Gastrocnemius medialis (tissue), 4 donors: ENCODE measurements around the gene PLXNC1. TPM values are rescaled to one million over a fixed set of nuclear protein-coding genes. Genes with fewer than 3 reads are reported as not detected.

Source experiments
- ATAC-seq, 2 donors: fragments of 150-250 bp; one replicate each; pipeline ENCODE4 v1.9.1; 2016
- DNase-seq, 2 donors: peaks; one replicate each; pipeline ENCODE4 v3.0.0-alpha.2; 2019
- H3K27ac ChIP-seq, 4 donors: fragments of 200-600 bp; sonication (generic); 1 replicate in 1 of 4; 2 replicates in 3 of 4; pipeline ENCODE4 v1.5.1; 2016 to 2018; ENCODE audit warnings: mild to moderate bottlenecking in 2 of 4, moderate library complexity in 1 of 4
- H3K27me3 ChIP-seq, 3 donors: fragments of 200-600 bp; sonication (generic) in 2 of 3; 1 replicate in 1 of 3; 2 replicates in 2 of 3; pipeline versions ENCODE4 v1.5.1 to v1.6.0; 2016 to 2019; ENCODE audit warnings: mild to moderate bottlenecking in 1 of 3, moderate library complexity in 1 of 3
- H3K36me3 ChIP-seq, 2 donors: fragments of 200-600 bp; sonication (generic) in 1 of 2; one replicate each; pipeline ENCODE4 v1.5.1; 2017 to 2018
- H3K4me1 ChIP-seq, 2 donors: fragments of 200-600 bp; sonication (generic) in 1 of 2; one replicate each; pipeline ENCODE4 v1.5.1; 2016 to 2017; ENCODE audit warnings: mild to moderate bottlenecking in 2 of 2
- H3K4me3 ChIP-seq, 4 donors: fragments of 200-600 bp; sonication (generic) in 3 of 4; 1 replicate in 1 of 4; 2 replicates in 3 of 4; pipeline ENCODE4 v1.5.1; 2016 to 2019; ENCODE audit warnings: mild to moderate bottlenecking in 2 of 4
- H3K9me3 ChIP-seq, 3 donors: fragments of 200-600 bp; sonication (generic) in 2 of 3; 1 replicate in 1 of 3; 2 replicates in 2 of 3; pipeline ENCODE4 v1.5.1; 2016 to 2019
- POLR2A ChIP-seq, 2 donors: fragments of 450-650 bp; IDR thresholded peaks; one replicate each; pipeline ENCODE4 v1.6.1; 2017; ENCODE audit warnings: antibody characterized with exemption in 2 of 2, mild to moderate bottlenecking in 2 of 2, moderate library complexity in 2 of 2
- in situ Hi-C, 4 donors: fragments of 200-750 bp; cut with MboI; loops; one replicate each; pipeline versions ENCODE4 v1.15.0 to v1.8.0; 2017; ENCODE audit warnings: low sequenced_read_pairs in 4 of 4
- intact Hi-C: fragments of 100-400 bp; cut with DNase I; formaldehyde crosslinking; loops from one replicate; pipeline ENCODE4 v1.15.1; 2023; ENCODE audit warnings: low total_unique reads
- total RNA-seq, 4 donors: library from RNA; depleted of rRNA; stranded (reverse); fragments of >200 nt; gene quantifications; one replicate each; pipeline versions ENCODE4 v1.1.0 to v1.2.3, GENCODE V29; 2016
- TF ChIP-seq, protein P1 (sequence below), 5 experiments: fragments of 450-650 bp in 3 of 5; fragments of 200-600 bp in 2 of 5; sonication (generic) in 2 of 5; IDR thresholded peaks in 4 of 5; conservative IDR thresholded peaks in 1 of 5; 1 replicate in 4 of 5; 2 replicates in 1 of 5; pipeline ENCODE4 v1.5.1; 2016 to 2019; ENCODE audit warnings: antibody characterized with exemption in 5 of 5, mild to moderate bottlenecking in 3 of 5, moderate library complexity in 3 of 5

PLXNC1 gene
- total RNA-seq, 4 donors from 2014 or later, result 0.62 to 2.2 (median 1.2) TPM

DNA sequence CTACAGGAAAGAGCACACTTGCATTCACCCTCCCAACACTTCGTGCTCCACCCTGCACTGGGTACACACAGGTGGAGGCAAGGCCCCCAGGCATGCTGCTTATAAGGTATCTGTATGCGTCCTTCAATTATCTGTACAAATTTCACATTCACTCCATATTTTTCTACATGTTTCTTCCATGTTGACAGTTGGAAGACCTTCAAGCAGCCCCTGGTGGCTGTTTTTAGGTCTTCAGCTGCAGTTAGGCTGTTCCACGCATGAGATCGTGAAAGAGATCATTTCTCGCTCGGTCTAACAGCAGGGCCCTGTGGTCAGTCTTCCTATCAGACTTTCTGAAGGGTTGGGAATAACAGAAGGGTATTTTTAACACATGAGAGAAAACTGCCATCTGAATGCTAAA, 47.1 kb downstream of the PLXNC1 start:
- H3K4me1 ChIP-seq, result no peaks in the 10 kb centered on the region
- H3K27me3 ChIP-seq, result no peaks in the 10 kb centered on the region
- H3K9me3 ChIP-seq, result no peaks in the 10 kb centered on the region
- DNase-seq (no peak), ATAC-seq (no peak)
- no peak overlapping the region for H3K4me3 ChIP-seq
- intact Hi-C loops, result no loop called here
- no peaks in the 10 kb centered on the region for H3K36me3 ChIP-seq
- TF ChIP-seq, protein P1, sequence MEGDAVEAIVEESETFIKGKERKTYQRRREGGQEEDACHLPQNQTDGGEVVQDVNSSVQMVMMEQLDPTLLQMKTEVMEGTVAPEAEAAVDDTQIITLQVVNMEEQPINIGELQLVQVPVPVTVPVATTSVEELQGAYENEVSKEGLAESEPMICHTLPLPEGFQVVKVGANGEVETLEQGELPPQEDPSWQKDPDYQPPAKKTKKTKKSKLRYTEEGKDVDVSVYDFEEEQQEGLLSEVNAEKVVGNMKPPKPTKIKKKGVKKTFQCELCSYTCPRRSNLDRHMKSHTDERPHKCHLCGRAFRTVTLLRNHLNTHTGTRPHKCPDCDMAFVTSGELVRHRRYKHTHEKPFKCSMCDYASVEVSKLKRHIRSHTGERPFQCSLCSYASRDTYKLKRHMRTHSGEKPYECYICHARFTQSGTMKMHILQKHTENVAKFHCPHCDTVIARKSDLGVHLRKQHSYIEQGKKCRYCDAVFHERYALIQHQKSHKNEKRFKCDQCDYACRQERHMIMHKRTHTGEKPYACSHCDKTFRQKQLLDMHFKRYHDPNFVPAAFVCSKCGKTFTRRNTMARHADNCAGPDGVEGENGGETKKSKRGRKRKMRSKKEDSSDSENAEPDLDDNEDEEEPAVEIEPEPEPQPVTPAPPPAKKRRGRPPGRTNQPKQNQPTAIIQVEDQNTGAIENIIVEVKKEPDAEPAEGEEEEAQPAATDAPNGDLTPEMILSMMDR (IDR thresholded peaks at IDR 0.05 in 4 of 5, conservative IDR thresholded peaks at IDR 0.05 in 1 of 5), result no peak
- no peak for TF ChIP-seq POLR2A (IDR thresholded peaks at IDR 0.05)
- in situ Hi-C loops, result no loop called here
- no peak overlapping the region for H3K27ac ChIP-seq

DNA sequence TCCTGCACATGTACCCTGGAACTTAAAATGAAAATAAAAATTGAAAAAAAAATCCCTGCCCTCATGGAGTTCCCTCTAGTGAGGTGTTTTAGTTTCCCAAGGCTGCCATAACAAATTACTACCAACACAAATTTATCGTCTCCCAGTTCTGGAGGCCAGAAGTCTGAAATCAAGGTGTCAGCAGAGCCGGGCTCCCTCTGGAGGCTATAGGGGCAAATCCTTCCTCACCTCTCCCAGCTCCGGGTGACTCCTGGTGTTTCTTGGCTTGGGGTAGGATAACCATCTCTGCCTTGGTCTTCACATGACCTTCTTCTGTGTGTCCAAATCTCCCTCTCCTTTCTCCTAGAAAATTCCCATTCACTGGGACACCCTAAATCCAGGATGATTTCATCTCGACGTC, 50.1 kb downstream of the PLXNC1 start:
- ATAC-seq, result no peak
- no peaks in the 10 kb centered on the region for H3K4me1 ChIP-seq
- in situ Hi-C loops (no loop called here), intact Hi-C loops (no loop called here)
- H3K9me3 ChIP-seq, result no peaks in the 10 kb centered on the region
- no peaks in the 10 kb centered on the region for H3K36me3 ChIP-seq
- no peak for TF ChIP-seq POLR2A (IDR thresholded peaks at IDR 0.05)
- TF ChIP-seq, protein P1 (IDR thresholded peaks at IDR 0.05 in 4 of 5, conservative IDR thresholded peaks at IDR 0.05 in 1 of 5), result no peak
- H3K27me3 ChIP-seq, result no peaks in the 10 kb centered on the region
- DNase-seq, result no peak
- H3K4me3 ChIP-seq, result no peak overlapping the region
- H3K27ac ChIP-seq, result no peak overlapping the region

DNA sequence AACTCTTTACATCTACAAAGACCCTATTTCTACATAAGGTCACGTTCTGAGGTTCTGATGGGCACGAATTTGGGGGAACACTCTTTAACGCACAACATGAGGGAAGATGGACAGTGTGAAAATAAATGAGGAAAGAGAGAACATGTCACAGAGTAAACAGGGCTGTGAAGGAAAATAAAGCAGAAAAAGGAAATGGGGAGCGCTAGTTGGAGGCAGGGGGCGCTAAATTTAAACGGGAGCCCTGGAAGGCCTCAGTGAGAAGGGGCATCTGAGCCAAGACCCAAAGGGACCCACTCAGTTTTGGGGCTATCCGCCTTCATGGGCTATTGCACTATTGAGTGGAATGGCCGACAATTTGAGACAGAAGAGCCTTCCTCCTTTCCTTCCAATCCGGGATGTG, 50.5 kb downstream of the PLXNC1 start:
- no peak for TF ChIP-seq POLR2A (IDR thresholded peaks at IDR 0.05)
- TF ChIP-seq, protein P1 (IDR thresholded peaks at IDR 0.05 in 4 of 5, conservative IDR thresholded peaks at IDR 0.05 in 1 of 5), result no peak
- H3K27me3 ChIP-seq, result no peaks in the 10 kb centered on the region
- DNase-seq, result no peak
- ATAC-seq, result no peak
- no peak overlapping the region for H3K27ac ChIP-seq
- no peaks in the 10 kb centered on the region for H3K9me3 ChIP-seq
- no peak overlapping the region for H3K4me3 ChIP-seq
- in situ Hi-C loops (no loop called here), intact Hi-C loops (no loop called here)
- H3K4me1 ChIP-seq, result no peaks in the 10 kb centered on the region
- H3K36me3 ChIP-seq, result no peaks in the 10 kb centered on the region

DNA sequence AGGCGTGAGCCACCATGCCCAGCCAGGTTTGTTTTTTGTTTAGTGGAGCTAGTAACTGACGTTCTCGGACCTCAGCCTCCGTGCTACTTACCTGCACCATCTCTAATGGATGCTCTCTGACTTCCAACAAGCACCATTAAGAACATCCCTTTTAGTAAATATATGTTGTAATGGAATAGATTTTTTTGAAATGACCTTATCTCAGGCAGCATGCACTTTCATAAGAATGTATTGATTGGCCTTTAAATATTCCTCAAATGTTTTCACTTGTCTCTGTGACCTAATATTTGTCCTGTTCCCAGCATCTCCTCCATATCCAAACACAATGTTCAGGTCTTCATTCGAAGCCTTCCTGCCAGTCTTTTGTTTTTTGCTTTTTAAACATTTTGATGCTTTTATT, 51.7 kb downstream of the PLXNC1 start:
- Histone ChIP-seq H3K27ac (no peak overlapping the region), H3K4me1 (no peaks in the 10 kb centered on the region), H3K9me3 (no peaks in the 10 kb centered on the region), H3K4me3 (no peak overlapping the region), H3K27me3 (no peaks in the 10 kb centered on the region), H3K36me3 (no peaks in the 10 kb centered on the region)
- no peak for ATAC-seq
- DNase-seq, result no peak
- intact Hi-C loops, result loop anchor here (10.0 kb wide), 1 partner anchor 95 kb away; no protein-coding TSS in a partner anchor
- in situ Hi-C loops, result no loop called here
- no peak for TF ChIP-seq POLR2A (IDR thresholded peaks at IDR 0.05)
- TF ChIP-seq, protein P1 (IDR thresholded peaks at IDR 0.05 in 4 of 5, conservative IDR thresholded peaks at IDR 0.05 in 1 of 5), result no peak

DNA sequence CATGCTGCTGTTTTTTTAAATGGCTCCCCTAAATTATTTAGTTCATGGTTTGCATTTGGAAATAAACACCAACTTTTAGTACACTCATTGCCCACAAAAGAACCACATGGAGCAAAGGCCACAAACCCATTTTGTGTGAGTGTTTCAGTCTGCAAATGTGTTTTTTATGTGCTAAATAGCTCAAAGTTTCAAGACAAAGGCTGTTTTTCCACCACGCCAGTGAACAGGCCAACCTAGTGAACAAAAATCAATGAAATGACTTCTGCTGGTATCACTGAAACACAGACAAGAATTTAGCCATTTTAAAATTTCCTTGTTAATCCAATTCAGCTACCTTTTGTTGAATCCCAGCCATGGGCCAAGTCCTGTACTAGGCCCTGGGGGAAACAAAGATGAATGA, 52.3 kb downstream of the PLXNC1 start:
- no peak overlapping the region for H3K4me3 ChIP-seq
- H3K36me3 ChIP-seq, result no peaks in the 10 kb centered on the region
- H3K27ac ChIP-seq, result no peak overlapping the region
- H3K27me3 ChIP-seq, result no peaks in the 10 kb centered on the region
- in situ Hi-C loops, result no loop called here
- no peak for TF ChIP-seq POLR2A (IDR thresholded peaks at IDR 0.05)
- TF ChIP-seq, protein P1 (IDR thresholded peaks at IDR 0.05 in 4 of 5, conservative IDR thresholded peaks at IDR 0.05 in 1 of 5), result no peak
- DNase-seq (no peak), ATAC-seq (no peak)
- no peaks in the 10 kb centered on the region for H3K9me3 ChIP-seq
- H3K4me1 ChIP-seq, result no peaks in the 10 kb centered on the region
- intact Hi-C loops, result loop anchor here (10.0 kb wide), 1 partner anchor 94 kb away; no protein-coding TSS in a partner anchor
